CMK (cell line): Measurements from ENCODE around the gene PKNOX2.
A peak's percentile ranks its signal among the peaks of the same experiment; 100 is the strongest.

Experiments used
- DNase-seq: peaks from one replicate; pipeline ENCODE4 v3.0.0-alpha.2; 2010; ENCODE audit warnings: low read depth

The PKNOX2 gene

DNA sequence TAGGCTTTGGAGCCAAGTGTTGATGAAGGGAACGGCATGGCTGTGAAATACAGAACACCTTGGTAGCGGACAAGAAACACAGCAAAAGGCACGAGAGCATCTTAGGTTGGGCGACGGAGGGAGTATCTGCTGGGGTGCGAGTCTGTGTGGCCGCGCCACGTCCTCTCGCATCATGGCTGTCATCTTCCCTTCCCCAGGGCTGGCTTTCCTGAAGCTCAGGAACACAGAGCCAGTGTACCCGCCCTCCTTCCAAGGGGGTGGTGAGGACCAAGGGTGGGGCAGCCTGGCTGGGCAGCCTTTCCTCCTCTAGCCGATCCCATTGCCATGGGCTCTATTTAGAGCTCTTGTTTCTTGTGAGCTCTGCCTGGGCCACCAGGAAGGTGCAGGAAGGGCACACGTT, 177.1 kb downstream of the PKNOX2 start:
- no peak for DNase-seq

GRCh38 chr11:125342281-125342930, 177.9 kb downstream of the PKNOX2 start:
- DNase-seq, result no peak

GRCh38 chr11:125343086-125343717, 178.7 kb downstream of the PKNOX2 start:
- DNase-seq, result no peak

DNA sequence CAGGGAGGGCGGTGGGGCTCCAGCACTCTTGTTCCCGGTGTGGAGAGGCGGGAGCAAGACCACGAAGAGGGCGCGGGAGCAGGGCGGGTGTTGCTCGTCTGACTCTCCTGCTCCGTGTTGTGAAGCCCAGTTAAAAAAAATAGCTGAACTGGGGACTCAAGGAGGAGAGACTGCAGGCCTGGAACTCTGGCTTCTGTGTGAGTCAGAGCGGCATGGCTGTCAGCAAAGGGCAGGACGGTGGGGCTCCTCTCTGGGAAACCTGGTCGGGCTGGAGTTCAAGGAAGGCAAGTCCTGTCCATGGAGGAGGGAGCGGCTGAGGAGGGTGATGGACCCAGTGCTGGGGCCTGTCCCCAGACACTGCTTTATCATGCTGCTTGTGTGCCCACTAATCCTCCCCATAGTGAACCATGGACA, 179.2 kb downstream of the PKNOX2 start:
- DNase-seq, result no peak

DNA sequence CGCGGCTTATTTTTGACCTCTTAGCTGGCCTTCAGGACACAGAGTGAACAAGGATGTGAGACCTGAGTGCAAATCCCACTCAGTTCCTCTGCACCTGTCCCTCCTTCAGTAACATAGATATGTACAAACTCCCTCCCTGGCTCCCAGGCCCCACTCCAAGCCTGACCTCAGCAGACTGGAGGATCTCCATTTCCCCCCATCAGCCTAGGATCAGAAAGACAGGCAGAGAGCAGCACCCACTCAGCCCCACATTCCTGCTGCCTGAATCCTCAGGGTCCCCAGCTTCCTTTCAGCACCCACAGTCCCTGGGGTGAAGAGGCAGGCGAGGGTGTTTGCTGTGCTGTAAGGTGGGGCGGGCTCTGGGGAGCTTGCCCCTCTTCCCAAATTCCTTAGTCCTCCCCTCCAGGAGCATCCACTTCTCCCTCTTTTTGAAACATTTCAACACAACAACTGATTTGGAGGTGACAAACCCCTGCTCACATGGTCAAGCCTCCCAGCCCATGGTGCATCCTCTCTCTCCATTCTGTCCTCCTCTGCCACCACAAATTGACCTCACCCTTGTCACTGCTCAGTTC, 180.4 kb downstream of the PKNOX2 start:
- DNase-seq, result no peak

DNA sequence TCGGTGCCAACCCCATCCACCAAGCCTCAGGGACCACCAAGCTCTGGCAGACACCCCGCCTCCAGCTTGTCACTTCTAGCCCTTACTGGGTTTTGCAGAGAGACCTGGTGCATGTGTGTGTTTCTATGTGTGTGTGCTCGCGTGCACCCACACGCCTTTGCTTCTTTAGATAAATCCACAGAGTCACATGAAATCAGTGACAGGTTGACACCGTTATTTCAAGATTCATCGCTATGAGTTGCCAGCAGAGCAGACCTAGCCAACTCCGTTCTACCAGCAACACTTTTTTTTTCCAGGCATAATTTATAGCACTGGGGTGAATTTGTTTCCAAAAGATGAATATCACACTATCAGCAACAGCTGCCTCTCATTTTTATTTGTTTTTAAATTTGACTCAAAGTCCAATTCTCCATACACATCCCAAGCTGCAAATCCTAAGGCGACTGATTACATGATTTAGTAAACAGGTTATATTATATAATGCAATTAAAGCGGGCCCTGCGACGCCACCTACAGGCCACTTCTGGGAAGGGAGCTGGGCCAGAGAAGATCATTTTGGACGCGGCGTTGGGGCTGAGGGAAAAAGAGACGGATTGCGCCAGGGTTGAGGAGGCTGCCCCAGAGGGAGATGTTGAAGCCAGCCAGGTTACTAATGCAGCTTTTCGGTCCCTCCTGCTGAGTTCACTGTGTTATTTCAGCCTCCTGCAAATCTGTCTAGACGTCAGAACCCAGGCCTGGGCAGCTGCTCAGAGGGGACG, 181.0 kb downstream of the PKNOX2 start:
- DNase-seq, result peak; percentile 5

DNA sequence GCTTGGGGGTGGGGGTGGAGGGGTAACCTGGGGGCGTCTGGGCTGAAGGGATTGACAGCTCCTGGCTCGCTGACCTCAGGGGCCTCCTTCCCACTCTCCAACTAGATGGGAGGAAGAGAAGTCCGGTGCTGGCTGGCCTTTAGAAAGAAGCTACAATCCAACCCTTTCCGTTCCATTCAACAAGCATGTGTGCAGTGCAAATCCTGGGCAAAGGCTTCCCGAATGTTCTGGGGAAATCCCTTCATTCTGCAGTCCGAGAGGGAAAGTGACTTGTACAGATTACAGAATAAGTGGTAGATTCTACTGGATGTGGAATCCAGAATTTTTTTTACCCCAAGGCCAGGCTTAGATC, 181.6 kb downstream of the PKNOX2 start:
- DNase-seq, result no peak

DNA sequence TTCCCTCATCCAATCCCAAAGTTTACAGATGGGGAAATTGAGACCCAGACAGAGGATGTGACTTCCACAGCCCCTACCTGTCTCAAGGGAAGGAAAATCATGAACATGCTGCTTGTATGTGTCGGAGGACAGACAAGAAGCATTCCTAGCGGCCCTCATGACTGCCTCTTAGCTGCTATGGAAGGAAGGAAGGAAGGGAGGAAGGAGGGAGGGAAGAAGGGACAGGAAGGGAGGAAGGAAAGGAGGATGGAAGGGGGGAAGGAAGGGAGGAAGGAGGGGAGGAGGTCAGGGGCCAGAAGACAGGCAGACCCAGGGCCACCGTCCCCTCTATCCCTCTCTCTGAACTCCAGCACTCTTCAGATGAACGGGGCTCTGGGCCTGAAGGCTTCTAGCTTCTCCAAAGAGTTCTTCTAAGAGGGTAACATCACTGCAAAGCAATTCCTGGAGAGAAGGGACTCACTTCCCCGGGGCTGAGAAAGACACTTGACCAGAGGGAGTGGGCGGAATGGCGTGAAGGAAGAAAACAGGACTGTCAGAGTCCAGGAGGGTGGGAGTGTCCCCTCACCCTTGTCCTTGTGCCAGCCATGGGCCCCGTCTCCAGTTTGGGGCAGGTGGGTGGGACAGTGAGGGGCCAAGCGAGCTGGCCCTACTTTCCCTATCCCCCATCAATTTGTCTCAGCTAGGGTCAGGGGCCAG, 182.2 kb downstream of the PKNOX2 start:
- DNase-seq, result no peak

DNA sequence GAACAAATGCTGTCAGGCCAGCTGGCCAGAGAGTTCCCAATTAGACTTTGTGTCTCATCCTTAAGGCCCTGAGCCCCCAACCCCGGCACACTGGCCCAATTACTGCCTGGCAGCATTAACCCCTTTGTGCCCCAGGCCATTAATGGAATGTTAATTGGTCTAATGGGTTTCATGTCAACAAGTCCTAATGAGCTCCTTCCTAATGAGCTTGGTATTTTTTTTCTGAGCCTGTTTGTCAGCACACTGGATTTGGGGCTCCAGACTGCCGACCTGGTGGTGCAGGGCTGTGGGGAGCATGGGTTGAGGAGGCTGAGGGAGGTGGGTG, 182.7 kb downstream of the PKNOX2 start:
- no peak for DNase-seq

GRCh38 chr11:125348141-125348651, 183.6 kb downstream of the PKNOX2 start:
- no peak for DNase-seq

DNA sequence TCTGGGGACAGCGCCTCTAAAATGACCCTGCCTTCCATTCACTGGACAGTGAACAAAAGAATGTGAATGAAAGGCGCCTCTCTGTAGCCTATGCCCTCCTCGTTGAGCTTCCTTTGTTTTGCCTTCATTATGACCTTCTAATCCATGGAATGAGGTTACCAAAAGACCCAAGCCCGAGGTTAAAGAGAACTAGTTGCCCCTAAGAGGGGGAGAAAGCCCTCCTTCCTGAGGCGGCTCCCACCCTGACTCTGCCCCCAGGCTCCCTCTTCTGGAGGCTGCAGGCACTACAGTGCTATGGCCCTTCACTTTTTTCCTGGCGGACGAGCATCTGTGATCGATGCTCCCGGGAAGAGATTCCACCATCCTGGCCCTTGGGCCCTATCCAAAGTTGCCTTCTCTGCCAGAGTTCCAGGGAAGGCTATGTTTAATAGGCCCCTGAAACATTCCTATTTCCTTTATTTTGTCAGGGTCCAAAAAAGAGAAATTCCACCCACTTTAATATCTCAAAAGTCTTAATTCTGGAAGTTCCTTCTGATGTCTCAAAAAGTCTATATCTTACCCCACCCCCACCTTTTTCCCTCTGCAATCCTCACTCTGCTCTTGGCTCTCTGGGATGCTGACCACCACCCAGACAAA, 184.2 kb downstream of the PKNOX2 start:
- peak; percentile 14 for DNase-seq

DNA sequence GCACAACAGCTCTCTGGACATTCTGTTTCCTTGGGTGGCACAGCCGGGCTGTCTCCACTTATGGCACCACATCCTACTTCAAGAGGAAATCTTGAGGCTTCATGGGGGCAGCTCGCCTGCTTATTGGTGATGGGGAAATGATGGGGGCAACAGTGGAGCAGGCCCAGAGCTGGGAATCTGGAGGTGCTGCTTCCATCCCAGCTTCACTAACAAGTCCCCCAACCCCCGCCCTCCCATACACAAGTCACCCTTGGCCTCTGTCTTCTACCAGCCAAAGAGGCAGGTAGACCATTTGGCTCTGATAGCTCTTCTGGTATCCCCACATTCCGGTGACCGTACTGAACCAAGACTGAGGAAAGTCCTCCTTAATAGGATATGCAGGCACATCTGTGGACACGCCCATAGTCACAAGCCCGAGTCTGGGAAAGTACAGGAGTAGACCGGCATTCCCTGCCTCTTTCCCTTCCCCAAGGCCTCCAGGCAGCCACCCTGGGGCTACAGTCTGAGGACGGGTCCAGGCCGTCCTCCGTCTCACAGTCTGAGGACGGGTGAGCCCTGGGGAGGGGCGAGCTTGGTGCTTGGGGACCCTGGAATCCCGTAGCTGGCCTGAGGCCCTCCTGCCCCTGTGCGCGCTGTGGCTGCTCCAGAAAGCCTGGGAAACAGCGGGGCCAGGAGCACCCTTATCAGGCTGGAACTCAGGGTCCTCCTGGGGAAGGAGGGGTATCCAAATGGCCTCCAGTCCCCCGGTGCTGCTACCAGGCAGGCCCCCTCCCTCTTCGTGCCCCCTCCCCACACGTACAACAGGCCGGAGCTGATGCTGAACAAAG, 185.9 kb downstream of the PKNOX2 start:
- no peak for DNase-seq

DNA sequence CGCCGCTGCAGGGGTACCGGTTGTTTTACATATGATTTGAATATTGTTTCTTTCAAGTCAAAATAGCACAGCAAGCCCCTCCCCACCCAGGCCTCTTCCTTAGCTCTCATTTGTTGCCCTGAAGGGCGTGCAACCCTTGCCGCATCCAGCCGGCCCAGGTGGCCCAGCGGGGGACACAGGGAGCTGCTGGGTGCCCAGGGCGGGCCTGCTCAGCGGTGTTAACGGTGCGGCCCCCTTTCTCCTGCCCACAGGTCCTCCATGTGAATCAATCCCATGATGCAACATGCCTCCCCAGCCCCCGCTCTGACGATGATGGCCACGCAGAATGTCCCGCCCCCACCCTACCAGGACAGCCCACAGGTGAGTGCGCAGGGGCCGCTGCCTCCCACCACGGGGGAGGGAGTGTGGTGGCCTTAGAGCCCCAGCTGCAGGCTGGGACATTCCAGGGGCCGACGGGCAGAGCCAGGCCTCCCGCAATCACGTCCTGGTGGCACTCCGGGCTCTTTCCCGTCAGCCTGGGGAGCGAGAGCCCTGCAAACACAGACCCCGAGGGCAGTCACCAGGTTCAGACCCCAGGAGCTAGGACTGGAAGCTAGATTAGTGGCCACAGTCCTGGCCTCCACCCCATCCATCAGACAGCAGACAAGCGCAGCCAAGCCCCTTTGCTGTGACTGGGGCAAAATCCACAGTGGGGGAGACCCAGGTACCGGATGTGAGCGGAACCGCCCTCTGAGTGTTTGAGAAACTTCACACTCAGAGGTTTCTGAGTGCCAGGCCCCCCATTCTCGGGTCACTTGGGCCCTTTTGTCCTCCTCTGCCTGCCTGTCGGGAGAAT, 186.7 kb downstream of the PKNOX2 start:
- no peak for DNase-seq

DNA sequence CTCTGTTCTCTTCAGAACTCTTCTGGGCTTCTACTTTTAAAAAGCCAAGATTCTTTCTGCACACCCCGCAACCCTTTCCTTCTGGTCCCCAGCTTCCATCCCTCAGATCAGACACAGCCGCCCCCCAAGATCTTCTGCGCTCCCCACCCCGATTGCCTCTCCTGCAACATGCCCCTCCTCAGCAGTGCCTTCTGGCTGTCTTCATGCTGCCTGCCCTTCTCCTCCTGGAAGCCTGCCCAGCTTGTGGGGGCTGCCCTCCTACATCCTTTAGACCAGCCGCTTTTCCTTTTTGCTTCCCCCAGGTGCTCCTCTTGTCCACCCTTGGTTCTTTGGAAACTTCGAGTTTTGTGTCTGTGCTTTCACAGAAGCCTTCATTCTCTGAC, 187.3 kb downstream of the PKNOX2 start:
- DNase-seq, result no peak

GRCh38 chr11:125356797-125357196, 192.2 kb downstream of the PKNOX2 start:
- DNase-seq, result no peak

DNA sequence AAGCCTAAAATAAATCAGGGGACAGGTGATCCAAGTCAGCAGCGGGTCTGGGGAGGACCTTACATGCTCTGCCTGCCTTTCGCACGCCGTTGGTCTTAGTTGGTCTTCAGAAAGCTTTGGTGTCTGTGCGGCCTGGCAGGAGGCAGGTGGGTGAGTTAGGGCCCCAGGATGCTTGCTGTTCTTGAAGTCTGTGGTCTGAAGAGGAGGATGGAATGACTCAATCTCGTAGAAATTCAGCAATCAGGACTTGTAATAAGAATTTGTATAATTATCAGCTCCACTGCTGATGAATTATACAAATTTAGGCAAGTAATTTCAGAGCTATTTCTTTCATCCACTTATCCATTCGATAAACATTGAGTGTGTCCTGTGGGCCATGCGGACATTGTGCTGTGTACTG, 193.0 kb downstream of the PKNOX2 start:
- no peak for DNase-seq

DNA sequence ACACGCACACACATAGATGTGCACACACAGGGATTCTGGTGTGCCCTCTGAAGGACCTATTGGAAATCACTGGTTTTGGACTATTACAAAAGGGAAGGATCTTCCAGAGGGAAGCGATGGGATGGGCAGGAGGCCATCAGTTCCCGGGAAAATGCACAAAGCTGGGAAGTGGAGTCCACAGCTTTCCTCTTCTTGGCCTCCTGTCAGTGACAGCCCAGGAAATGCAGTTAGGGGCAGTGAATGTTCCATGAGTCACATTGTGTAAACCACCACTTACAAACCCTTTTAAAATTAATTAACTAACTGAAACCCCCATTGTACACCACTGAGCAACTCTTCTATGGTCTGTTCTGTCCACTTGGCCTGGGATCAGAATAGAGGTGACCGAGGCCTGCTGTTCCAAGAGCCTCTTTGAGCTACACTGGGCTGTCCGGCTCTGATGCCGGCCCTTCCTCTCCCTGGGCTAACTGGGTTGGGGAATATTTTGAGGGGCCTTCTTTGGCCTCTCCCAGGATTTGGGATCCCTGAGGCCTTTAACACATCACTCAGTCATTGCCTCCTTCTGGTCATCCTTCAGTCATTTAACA, 193.8 kb downstream of the PKNOX2 start:
- DNase-seq, result no peak

GRCh38 chr11:125359130-125359529, 194.6 kb downstream of the PKNOX2 start:
- DNase-seq, result no peak

DNA sequence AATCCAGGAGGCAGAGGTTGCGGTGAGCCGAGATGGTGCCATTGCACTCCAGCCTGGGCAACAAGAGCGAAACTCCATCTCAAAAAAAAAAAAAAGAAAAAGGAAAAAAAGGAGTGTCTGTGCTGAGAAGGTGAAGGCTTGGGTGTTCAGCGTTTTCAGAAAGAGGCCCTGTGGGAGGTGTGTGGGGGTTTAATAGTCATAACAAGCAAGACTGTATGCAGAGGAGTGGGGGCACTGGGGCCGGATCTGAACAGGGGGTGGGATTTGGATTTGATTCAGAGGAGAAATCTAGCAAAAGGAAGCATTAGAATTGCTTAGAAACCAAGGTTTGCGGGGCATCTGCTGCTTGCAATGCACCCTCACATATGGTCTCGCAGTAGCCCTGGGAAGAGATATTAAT, 195.5 kb downstream of the PKNOX2 start:
- DNase-seq, result no peak
